Renal cortical epithelial cell (primary cell): ENCODE measurements around the gene DPY30. TPM values are rescaled to one million over a fixed set of nuclear protein-coding genes. Genes with fewer than 3 reads are reported as not detected.

Source experiments
- total RNA-seq: library from RNA; depleted of rRNA; stranded (reverse); fragments of >200 nt; gene quantifications from 2 replicates; pipeline ENCODE4 v1.2.3, GENCODE V29; 2014

The DPY30 gene
- total RNA-seq, 1 donor from 2014 or later, result 61.0 TPM

Other genes with a start within 250 kb of the DPY30 start
- gene MEMO1, start 28.8 kb downstream of the DPY30 start, total RNA-seq, result 30.9 and 66.5 TPM in 2 replicates
- gene SPAST, start 23.8 kb upstream of the DPY30 start, total RNA-seq, result 25.4 and 33.1 TPM in 2 replicates
- 33.5 and 36.1 TPM in 2 replicates for gene SLC30A6, start 126.1 kb upstream of the DPY30 start, total RNA-seq
- gene NLRC4, start 225.1 kb upstream of the DPY30 start, total RNA-seq, result not detected in 2 replicates
- gene YIPF4, start 238.1 kb upstream of the DPY30 start, total RNA-seq, result 46.0 and 55.3 TPM in 2 replicates